Stimulated activated CD4-positive, alpha-beta T cell treated with anti-CD3 and anti-CD28 coated beads, TNF-alpha, amount 100 ng/mL, for 48 hours (primary cell): ENCODE measurements around the gene MS4A10.

Experiments used
- DNase-seq, 3 donors: peaks; one replicate each; pipeline ENCODE4 v3.0.0-alpha.2; 2020; ENCODE audit warnings: low read depth in 3 of 3

MS4A10 gene

GRCh38 chr11:60825118-60825517 lies 40.0 kb downstream of the MS4A10 start:
- DNase-seq = no peak

GRCh38 chr11:60825790-60826189 lies 40.7 kb downstream of the MS4A10 start:
- no peak for DNase-seq

- DNase-seq = no peak
Observed at GRCh38 chr11:60830478-60831142, 45.5 kb downstream of the MS4A10 start.

- DNase-seq = peak; percentile 59 to 68 (median 64)
Observed at GRCh38 chr11:60831143-60831500, 46.0 kb downstream of the MS4A10 start.

- no peak for DNase-seq
Observed at GRCh38 chr11:60831501-60832079, 46.5 kb downstream of the MS4A10 start.

GRCh38 chr11:60834742-60835533 lies 49.8 kb downstream of the MS4A10 start:
- no peak for DNase-seq

GRCh38 chr11:60835534-60835846 lies 50.4 kb downstream of the MS4A10 start:
- DNase-seq = no peak

- no peak for DNase-seq
Observed at GRCh38 chr11:60836866-60837515, 51.9 kb downstream of the MS4A10 start.

- DNase-seq = no peak
Observed at GRCh38 chr11:60838132-60838531, 53.0 kb downstream of the MS4A10 start.

- no peak for DNase-seq
Observed at GRCh38 chr11:60840470-60841430, 55.6 kb downstream of the MS4A10 start.

GRCh38 chr11:60841797-60842667 lies 56.9 kb downstream of the MS4A10 start, which contains the start of gene CCDC86:
CCDC86 (plus strand) TSS chr11:60842113; CDS start chr11:60842125, 12 bp downstream.
- peak; percentile 95 to 98 (median 97) for DNase-seq

- DNase-seq = no peak
Observed at GRCh38 chr11:60842668-60843600, 57.8 kb downstream of the MS4A10 start.

- DNase-seq = no peak
Observed at GRCh38 chr11:60844045-60844869, 59.1 kb downstream of the MS4A10 start.

GRCh38 chr11:60844870-60845221 lies 59.7 kb downstream of the MS4A10 start:
- no peak for DNase-seq

GRCh38 chr11:60845338-60845737 lies 60.2 kb downstream of the MS4A10 start:
- DNase-seq = no peak

- DNase-seq = no peak
Observed at GRCh38 chr11:60847281-60847680, 62.1 kb downstream of the MS4A10 start.

GRCh38 chr11:60847896-60848295 lies 62.8 kb downstream of the MS4A10 start:
- DNase-seq = no peak

- DNase-seq = no peak
Observed at GRCh38 chr11:60848714-60849151, 63.6 kb downstream of the MS4A10 start.
